K562 (cell line): Measurements from ENCODE around the gene PLAA. TPM values are rescaled to one million over a fixed set of nuclear protein-coding genes. Genes with fewer than 3 reads are reported as not detected.

ENCODE experiments used
- ATAC-seq: fragments of 200-7000 bp; cut with Tn5 transposase; 3 replicates; pipeline ENCODE4 v1.9.1; 2020; ENCODE audit warnings: moderate library complexity
- BruUV-seq: library from RNA; stranded (reverse); fragments of 400-500 nt; replicated peaks from 2 replicates; lab custom pipeline; 2021; lab: Mats Ljungman, UMichigan
- CTCF ChIA-PET: fragments of 300-600 bp; formaldehyde crosslinking; extraction: SDS; loops from one replicate; lab custom pipeline; 2021; ENCODE audit warnings: low intra/inter-chr PET ratio; lab: Yijun Ruan, JAX
- POLR2A ChIA-PET: fragments of 300-600, 350-650 bp; sonication (Branson Sonifier 250); formaldehyde crosslinking; extraction: SDS; loops from one replicate; lab custom pipeline; 2021; ENCODE audit warnings: antibody characterized with exemption, inconsistent platforms; lab: Yijun Ruan, JAX
- DNase-seq, 4 experiments: peaks; one replicate each; pipeline versions ENCODE4 v3.0.0 to v3.0.0-alpha.2; 2011 to 2018; ENCODE audit warnings: low spot score in 3 of 4, mixed read lengths in 3 of 4; ENCODE audit errors: extremely low read depth in 1 of 4
- FAIRE-seq: peaks from 2 replicates; lab custom pipeline; 2011; peaks lifted over from hg19 to GRCh38; lab: Jason Lieb, UNC
- H2AFZ ChIP-seq: 2 replicates; pipeline ENCODE4 v1.6.0; 2011; ENCODE audit warnings: low read depth, low read length, control low read depth, inconsistent platforms
- H3K27ac ChIP-seq: fragments of 200-600 bp; 3 replicates; pipeline ENCODE4 v1.8.0; 2011; ENCODE audit warnings: low read depth, mild to moderate bottlenecking, control low read depth, inconsistent platforms, low read length, moderate library complexity, mixed read lengths; ENCODE audit errors: extremely low read depth
- H3K27me3 ChIP-seq, 2 experiments: fragments of 300-600 bp in 1 of 2; 2 replicates in 1 of 2; 3 replicates in 1 of 2; pipeline versions ENCODE4 v1.6.0 to v1.8.0; 2011; ENCODE audit warnings: inconsistent platforms in 2 of 2, low read length in 2 of 2, mild to moderate bottlenecking in 1 of 2, mixed read lengths in 1 of 2, moderate library complexity in 1 of 2; ENCODE audit not compliant: control insufficient read depth in 2 of 2, insufficient read depth in 2 of 2
- H3K36me3 ChIP-seq: fragments of 300-600 bp; 3 replicates; pipeline ENCODE4 v1.8.0; 2011; ENCODE audit warnings: mild to moderate bottlenecking, low read length, inconsistent platforms; ENCODE audit not compliant: control insufficient read depth, insufficient read depth
- H3K4me1 ChIP-seq, 2 experiments: fragments of 200-600 bp in 1 of 2; replicated peaks in 1 of 2; 2 replicates in 1 of 2; 3 replicates in 1 of 2; pipeline versions ENCODE4 v1.5.1 to v1.8.0; 2011; ENCODE audit warnings: inconsistent platforms in 2 of 2, low read length in 2 of 2, mild to moderate bottlenecking in 1 of 2, mixed read lengths in 1 of 2, moderate library complexity in 1 of 2; ENCODE audit not compliant: control insufficient read depth in 2 of 2, insufficient read depth in 2 of 2
- H3K4me2 ChIP-seq: 2 replicates; pipeline ENCODE4 v1.6.1; 2011; ENCODE audit warnings: low read length, control low read depth, inconsistent platforms, mixed read lengths; ENCODE audit not compliant: insufficient read depth
- H3K4me3 ChIP-seq: fragments of 200-600 bp; sonication (generic), shearing (Covaris generic); 2 replicates; pipeline ENCODE4 v1.5.1; 2016; ENCODE audit warnings: control low read depth, inconsistent platforms
- H3K79me2 ChIP-seq: fragments of 200-600 bp; 3 replicates; pipeline ENCODE4 v1.8.0; 2011; ENCODE audit warnings: low read length, inconsistent platforms; ENCODE audit not compliant: control insufficient read depth, insufficient read depth
- H3K9ac ChIP-seq, 2 experiments: 2 replicates each; pipeline versions ENCODE4 v1.6.0 to v1.6.1; 2011; ENCODE audit warnings: low read depth in 2 of 2, low read length in 2 of 2, control low read depth in 1 of 2, inconsistent platforms in 1 of 2, mild to moderate bottlenecking in 1 of 2, mixed read lengths in 1 of 2; ENCODE audit not compliant: insufficient read depth in 1 of 2
- H3K9me1 ChIP-seq: one replicate; pipeline ENCODE4 v1.6.0; 2011; ENCODE audit warnings: inconsistent platforms, mild to moderate bottlenecking, low read length, moderate library complexity; ENCODE audit not compliant: control insufficient read depth, insufficient read depth
- H3K9me3 ChIP-seq: replicated peaks from 2 replicates; pipeline ENCODE4 v1.5.1; 2011; ENCODE audit warnings: low read depth, low read length, inconsistent platforms; ENCODE audit not compliant: control insufficient read depth, insufficient read depth
- H4K20me1 ChIP-seq: replicated peaks from 2 replicates; pipeline ENCODE4 v1.6.1; 2011; ENCODE audit warnings: low read length, inconsistent platforms, mixed read lengths; ENCODE audit not compliant: control insufficient read depth, insufficient read depth
- HMG20A ChIP-seq: fragments of 450-650 bp; formaldehyde crosslinking; conservative IDR thresholded peaks from 2 replicates; pipeline ENCODE4 v1.4.0; 2020; ENCODE audit warnings: mild to moderate bottlenecking, mixed read lengths
- MCM7 ChIP-seq, 2 experiments: fragments of 450-650 bp; IDR thresholded peaks; 2 replicates each; pipeline ENCODE4 v1.6.1; 2016 to 2018
- NFIC ChIP-seq: fragments of 450-650 bp; IDR thresholded peaks from 2 replicates; pipeline ENCODE4 v1.6.1; 2017; ENCODE audit warnings: mild to moderate bottlenecking, inconsistent platforms
- NFRKB ChIP-seq: fragments of 450-650 bp; IDR thresholded peaks from 2 replicates; pipeline ENCODE4 v1.6.1; 2016; ENCODE audit warnings: low read depth
- ZBTB9 ChIP-seq: fragments of 450-650 bp; formaldehyde crosslinking; IDR thresholded peaks from 2 replicates; pipeline ENCODE4 v1.4.0; 2020; ENCODE audit warnings: mild to moderate bottlenecking, moderate library complexity
- ZNF224 ChIP-seq: sonication (generic); formaldehyde crosslinking; IDR thresholded peaks from 2 replicates; pipeline ENCODE4 v1.8.0; 2022; ENCODE audit warnings: mild to moderate bottlenecking, missing genetic modification reagents
- WGBS: fragments of 100-300 bp; shearing (Covaris generic); methylation state at CpG from one replicate; pipeline ENCODE4 v1.1.6; 2016; ENCODE audit warnings: low coverage, mixed read lengths; ENCODE audit not compliant: insufficient coverage; ENCODE audit errors: missing lambda C conversion rate; 5-methylcytosine and 5-hydroxymethylcytosine counted together
- in situ Hi-C: fragments of 300-500 bp; cut with MboI; formaldehyde crosslinking; loops from 4 replicates; pipeline ENCODE4 v1.15.0; 2018; ENCODE audit warnings: inconsistent platforms, mixed read lengths
- intact Hi-C: fragments of 100-400 bp; cut with micrococcal nuclease; formaldehyde crosslinking; loops from 2 replicates; pipeline ENCODE4 v1.14.2; 2022
- polyA plus RNA-seq, 8 experiments: library from polyadenylated mRNA; depleted of rRNA in 4 of 8; stranded (reverse) in 5 of 8; unstranded in 3 of 8; fragments of >200 nt; fragmentation: Nextera tagmentation in 2 of 8; fragmentation: Illumina TruSeq in 1 of 8; extraction: Ambion mirVana in 2 of 8; extraction: Trizol in 1 of 8; gene quantifications; 2 replicates each; pipeline versions ENCODE4 v1.2.1 to v1.2.3, GENCODE V29; 2011 to 2014; ENCODE audit warnings: inconsistent platforms in 1 of 8, missing spikeins in 1 of 8
- total RNA-seq, 7 experiments: library from RNA; depleted of rRNA in 6 of 7; stranded (reverse); fragments of >200 nt in 6 of 7; fragmentation: Illumina TruSeq in 2 of 7; extraction: Trizol in 2 of 7; gene quantifications; 2 replicates each; pipeline versions ENCODE4 v1.2.1 to v1.2.3, GENCODE V29; 2011 to 2021; ENCODE audit warnings: low replicate concordance in 1 of 7
- TF ChIP-seq, protein P1 (sequence below), 3 experiments: fragments of 200-800 bp in 1 of 3; fragments of 250-450 bp in 1 of 3; fragments of 450-650 bp in 1 of 3; sonication (Bioruptor Pico) in 1 of 3; sonication (Bioruptor generic) in 1 of 3; formaldehyde crosslinking in 1 of 3; IDR thresholded peaks; 2 replicates each; pipeline versions ENCODE4 v1.6.1 to v1.8.0; 2016 to 2022; ENCODE audit warnings: mild to moderate bottlenecking in 2 of 3, missing genetic modification characterization in 2 of 3, missing compliant biosample characterization in 1 of 3, moderate library complexity in 1 of 3

PLAA gene
- total and polyA plus RNA-seq, 9 of the 15 experiments (the other 6 are each of a cell fraction or from before 2014, with no cell fraction given), result 3.5 to 20.7 (median 16.6) TPM

DNA sequence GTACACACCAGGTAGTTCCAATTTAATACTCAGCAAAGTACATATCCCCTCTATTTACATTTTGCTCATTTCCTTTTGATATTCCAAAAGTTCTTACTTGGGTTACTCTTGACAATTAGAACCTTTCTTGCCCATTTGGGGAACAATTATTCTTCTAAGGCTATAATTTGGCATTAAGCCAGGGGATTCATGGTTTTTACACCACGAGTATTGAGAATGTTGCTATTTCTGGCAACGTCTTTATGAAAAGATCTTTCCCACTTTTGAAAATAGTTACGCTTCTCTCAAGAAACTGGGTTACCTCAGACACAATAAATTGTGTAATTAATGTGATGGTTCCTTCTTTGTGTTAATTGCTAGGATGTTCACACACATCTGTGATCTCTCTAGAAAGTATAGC lies 43.0 kb downstream of the PLAA start:
- FAIRE-seq (no peak), ATAC-seq (no peak), DNase-seq (no peak)
- Histone ChIP-seq H4K20me1 (no peaks in the 10 kb centered on the region), H3K4me1 (no peaks in the 10 kb centered on the region), H3K9ac (no peak overlapping the region), H3K9me3 (no peaks in the 10 kb centered on the region), H3K4me3 (no peak overlapping the region), H3K4me2 (no peak overlapping the region), H3K27ac (no peak overlapping the region), H3K79me2 (no peaks in the 10 kb centered on the region), H3K36me3 (peaks cover 11% of the 10 kb centered on the region; the same call in 1 of the 3 replicates), H2AFZ (no peak overlapping the region), H3K27me3 (no peaks in the 10 kb centered on the region), H3K9me1 (no peaks in the 10 kb centered on the region)
- POLR2A ChIA-PET, result no interaction called here
- intact Hi-C loops (no loop called here), in situ Hi-C loops (no loop called here)
- CTCF ChIA-PET, result no interaction called here
- TF ChIP-seq NFIC (peak; percentile 71), ZBTB9 (CRISPR knock-in tag) (no peak), ZNF224 (no peak)
- 17% methylated on average over 1 of the region's 3 CpGs for WGBS
- no TSS peak for BruUV-seq

GRCh38 chr9:26893030-26893676 lies 53.9 kb downstream of the PLAA start:
- CTCF ChIA-PET, result no interaction called here
- Histone ChIP-seq H3K4me1 (no peaks in the 10 kb centered on the region; a peak in 1 of 5 replicates), H3K27me3 (no peaks in the 10 kb centered on the region), H3K9me1 (no peaks in the 10 kb centered on the region), H3K4me2 (peak overlapping the region; percentile 76), H3K9ac (peak overlapping the region; percentile 86 to 94), H2AFZ (peak overlapping the region; percentile 45; the same call in 1 of the 2 replicates), H3K27ac (peak overlapping the region; percentile 92), H4K20me1 (no peaks in the 10 kb centered on the region), H3K36me3 (no peaks in the 10 kb centered on the region), H3K9me3 (no peaks in the 10 kb centered on the region), H3K79me2 (peaks cover 44% of the 10 kb centered on the region), H3K4me3 (peak overlapping the region; percentile 83)
- FAIRE-seq (no peak), ATAC-seq (no peak), DNase-seq (no peak)
- intact Hi-C loops, result loop anchor here (10.0 kb wide), 1 partner anchor 62 kb away; the partner anchor contains the start of gene IFT74
- in situ Hi-C loops, result no loop called here
- TF ChIP-seq NFRKB (0 out of 2 replicates have a peak, but pooled peaks have one; percentile 8), HMG20A (CRISPR knock-in tag) (no peak), MCM7 (IDR thresholded peaks at IDR 0.05) (no peak)
- TF ChIP-seq, protein P1, sequence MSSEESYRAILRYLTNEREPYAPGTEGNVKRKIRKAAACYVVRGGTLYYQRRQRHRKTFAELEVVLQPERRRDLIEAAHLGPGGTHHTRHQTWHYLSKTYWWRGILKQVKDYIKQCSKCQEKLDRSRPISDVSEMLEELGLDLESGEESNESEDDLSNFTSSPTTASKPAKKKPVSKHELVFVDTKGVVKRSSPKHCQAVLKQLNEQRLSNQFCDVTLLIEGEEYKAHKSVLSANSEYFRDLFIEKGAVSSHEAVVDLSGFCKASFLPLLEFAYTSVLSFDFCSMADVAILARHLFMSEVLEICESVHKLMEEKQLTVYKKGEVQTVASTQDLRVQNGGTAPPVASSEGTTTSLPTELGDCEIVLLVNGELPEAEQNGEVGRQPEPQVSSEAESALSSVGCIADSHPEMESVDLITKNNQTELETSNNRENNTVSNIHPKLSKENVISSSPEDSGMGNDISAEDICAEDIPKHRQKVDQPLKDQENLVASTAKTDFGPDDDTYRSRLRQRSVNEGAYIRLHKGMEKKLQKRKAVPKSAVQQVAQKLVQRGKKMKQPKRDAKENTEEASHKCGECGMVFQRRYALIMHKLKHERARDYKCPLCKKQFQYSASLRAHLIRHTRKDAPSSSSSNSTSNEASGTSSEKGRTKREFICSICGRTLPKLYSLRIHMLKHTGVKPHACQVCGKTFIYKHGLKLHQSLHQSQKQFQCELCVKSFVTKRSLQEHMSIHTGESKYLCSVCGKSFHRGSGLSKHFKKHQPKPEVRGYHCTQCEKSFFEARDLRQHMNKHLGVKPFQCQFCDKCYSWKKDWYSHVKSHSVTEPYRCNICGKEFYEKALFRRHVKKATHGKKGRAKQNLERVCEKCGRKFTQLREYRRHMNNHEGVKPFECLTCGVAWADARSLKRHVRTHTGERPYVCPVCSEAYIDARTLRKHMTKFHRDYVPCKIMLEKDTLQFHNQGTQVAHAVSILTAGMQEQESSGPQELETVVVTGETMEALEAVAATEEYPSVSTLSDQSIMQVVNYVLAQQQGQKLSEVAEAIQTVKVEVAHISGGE (CRISPR knock-in tag; IDR thresholded peaks at IDR 0.05), result no peak
- POLR2A ChIA-PET, result no interaction called here
- TSS peak; percentile 98 for BruUV-seq
- WGBS, result 0% methylated on average over 6 of the region's 7 CpGs
